Nephron (organoid): ENCODE results near the gene GPR17.

Source experiments
- H3K27ac Mint-ChIP-seq, 3 experiments: 2 replicates each; pipeline ENCODE4 v1.8.0; 2020; ENCODE audit warnings: mixed read lengths in 3 of 3, mild to moderate bottlenecking in 2 of 3, moderate library complexity in 1 of 3
- H3K27me3 Mint-ChIP-seq: 2 replicates; pipeline ENCODE4 v1.8.0; 2021; ENCODE audit warnings: low read depth, mild to moderate bottlenecking, moderate library complexity, mixed read lengths
- H3K36me3 Mint-ChIP-seq: 2 replicates; pipeline ENCODE4 v1.8.0; 2020; ENCODE audit warnings: low read depth, mixed read lengths
- H3K4me1 Mint-ChIP-seq: 2 replicates; pipeline ENCODE4 v1.8.0; 2020; ENCODE audit warnings: mixed read lengths
- H3K4me3 Mint-ChIP-seq, 3 experiments: 2 replicates each; pipeline ENCODE4 v1.8.0; 2020; ENCODE audit warnings: mild to moderate bottlenecking in 3 of 3, mixed read lengths in 3 of 3, moderate library complexity in 2 of 3
- H3K9me3 Mint-ChIP-seq: 2 replicates; pipeline ENCODE4 v1.8.0; 2020; ENCODE audit warnings: mixed read lengths
- TF ChIP-seq, protein P1 (sequence below), 3 experiments: fragments of 200-600 bp; sonication (generic); IDR thresholded peaks; one replicate each; pipeline ENCODE4 v1.5.0; 2021; ENCODE audit warnings: antibody characterized with exemption in 3 of 3; ENCODE audit not compliant: unreplicated experiment in 3 of 3

The GPR17 gene

GRCh38 chr2:127623388-127624319 is 22.3 kb upstream of the GPR17 start:
- Mint-ChIP-seq H3K27ac (no peak overlapping the region), H3K36me3 (no peaks in the 10 kb centered on the region), H3K4me1 (no peaks in the 10 kb centered on the region), H3K4me3 (no peak overlapping the region), H3K9me3 (no peaks in the 10 kb centered on the region), H3K27me3 (peaks cover 8% of the 10 kb centered on the region)
- TF ChIP-seq, protein P1, sequence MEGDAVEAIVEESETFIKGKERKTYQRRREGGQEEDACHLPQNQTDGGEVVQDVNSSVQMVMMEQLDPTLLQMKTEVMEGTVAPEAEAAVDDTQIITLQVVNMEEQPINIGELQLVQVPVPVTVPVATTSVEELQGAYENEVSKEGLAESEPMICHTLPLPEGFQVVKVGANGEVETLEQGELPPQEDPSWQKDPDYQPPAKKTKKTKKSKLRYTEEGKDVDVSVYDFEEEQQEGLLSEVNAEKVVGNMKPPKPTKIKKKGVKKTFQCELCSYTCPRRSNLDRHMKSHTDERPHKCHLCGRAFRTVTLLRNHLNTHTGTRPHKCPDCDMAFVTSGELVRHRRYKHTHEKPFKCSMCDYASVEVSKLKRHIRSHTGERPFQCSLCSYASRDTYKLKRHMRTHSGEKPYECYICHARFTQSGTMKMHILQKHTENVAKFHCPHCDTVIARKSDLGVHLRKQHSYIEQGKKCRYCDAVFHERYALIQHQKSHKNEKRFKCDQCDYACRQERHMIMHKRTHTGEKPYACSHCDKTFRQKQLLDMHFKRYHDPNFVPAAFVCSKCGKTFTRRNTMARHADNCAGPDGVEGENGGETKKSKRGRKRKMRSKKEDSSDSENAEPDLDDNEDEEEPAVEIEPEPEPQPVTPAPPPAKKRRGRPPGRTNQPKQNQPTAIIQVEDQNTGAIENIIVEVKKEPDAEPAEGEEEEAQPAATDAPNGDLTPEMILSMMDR (IDR thresholded peaks at IDR 0.05; ENCODE audit: unreplicated experiment in 3 of 3): no peak

GRCh38 chr2:127624320-127624755 is 21.6 kb upstream of the GPR17 start:
- H3K4me1 Mint-ChIP-seq: no peaks in the 10 kb centered on the region
- no peak overlapping the region for H3K27ac Mint-ChIP-seq
- H3K36me3 Mint-ChIP-seq: no peaks in the 10 kb centered on the region
- peaks cover 8% of the 10 kb centered on the region for H3K27me3 Mint-ChIP-seq
- H3K9me3 Mint-ChIP-seq: no peaks in the 10 kb centered on the region
- TF ChIP-seq, protein P1 (IDR thresholded peaks at IDR 0.05; ENCODE audit: unreplicated experiment in 3 of 3): no peak
- no peak overlapping the region for H3K4me3 Mint-ChIP-seq

DNA sequence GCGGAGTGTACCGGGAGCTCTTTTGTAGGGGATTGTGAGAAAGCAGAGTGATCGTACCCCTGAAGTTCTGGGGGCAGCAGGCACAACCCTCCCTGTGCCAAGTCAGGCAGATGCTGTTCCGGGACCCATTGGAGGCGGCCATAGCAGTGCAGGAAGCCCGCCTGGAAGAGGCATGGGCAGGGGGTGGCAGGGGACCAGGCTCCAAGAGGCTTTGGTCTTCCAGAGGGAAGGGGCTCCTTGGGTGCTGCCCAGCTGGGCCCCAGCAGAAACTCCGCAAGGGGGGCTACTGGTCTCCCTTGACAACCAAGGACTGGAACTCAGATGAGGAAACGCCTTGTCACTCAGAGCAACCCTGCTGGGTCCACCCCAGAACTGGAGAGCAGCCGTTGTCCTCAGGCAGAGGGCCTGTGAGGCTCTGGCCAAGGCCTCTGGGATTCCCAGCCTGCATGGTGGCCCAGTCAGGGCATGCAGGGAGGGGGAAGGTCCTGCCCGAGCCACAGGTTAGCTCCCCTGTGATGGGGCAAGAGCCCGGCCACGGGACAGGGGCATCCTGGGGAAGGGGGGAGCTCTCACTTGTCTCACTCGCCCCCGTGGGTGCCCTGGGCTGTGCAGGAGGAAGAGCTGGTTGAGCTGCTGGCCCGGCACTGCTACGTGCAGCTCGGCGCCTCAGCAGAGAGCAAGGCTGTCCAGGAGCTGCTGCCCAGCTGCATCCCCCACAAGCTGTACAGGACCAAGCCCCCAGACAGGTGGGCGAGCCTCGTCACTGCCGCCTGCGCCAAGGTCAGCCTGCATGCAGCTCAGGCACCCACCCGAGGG is 21.0 kb upstream of the GPR17 start:
- Mint-ChIP-seq H3K27ac (no peak overlapping the region), H3K9me3 (no peaks in the 10 kb centered on the region), H3K4me1 (no peaks in the 10 kb centered on the region), H3K4me3 (no peak overlapping the region), H3K36me3 (no peaks in the 10 kb centered on the region), H3K27me3 (peaks cover 8% of the 10 kb centered on the region)
- TF ChIP-seq, protein P1 (IDR thresholded peaks at IDR 0.05; ENCODE audit: unreplicated experiment in 3 of 3): no peak

GRCh38 chr2:127625572-127625951 is 20.4 kb upstream of the GPR17 start:
- Mint-ChIP-seq H3K4me1 (no peaks in the 10 kb centered on the region), H3K27ac (no peak overlapping the region), H3K27me3 (peaks cover 8% of the 10 kb centered on the region), H3K36me3 (no peaks in the 10 kb centered on the region), H3K9me3 (no peaks in the 10 kb centered on the region), H3K4me3 (no peak overlapping the region)
- TF ChIP-seq, protein P1 (IDR thresholded peaks at IDR 0.05; ENCODE audit: unreplicated experiment in 3 of 3): no peak

- Mint-ChIP-seq H3K36me3 (no peaks in the 10 kb centered on the region), H3K27ac (no peak overlapping the region), H3K4me3 (no peak overlapping the region), H3K27me3 (peaks cover 8% of the 10 kb centered on the region), H3K4me1 (no peaks in the 10 kb centered on the region), H3K9me3 (no peaks in the 10 kb centered on the region)
- TF ChIP-seq, protein P1 (IDR thresholded peaks at IDR 0.05; ENCODE audit: unreplicated experiment in 3 of 3): no peak
These were observed 19.8 kb upstream of the GPR17 start for GRCh38 chr2:127626175-127626574.
